ENCODE data around the gene GPC6. TPM values are rescaled to one million over a fixed set of nuclear protein-coding genes. Genes with fewer than 3 reads are reported as not detected.
A peak's percentile ranks its signal among the peaks of the same experiment; 100 is the strongest.

Gene GPC6
- polyA plus RNA-seq, 1 donor from 2014 or later, result 9.0 TPM

DNA sequence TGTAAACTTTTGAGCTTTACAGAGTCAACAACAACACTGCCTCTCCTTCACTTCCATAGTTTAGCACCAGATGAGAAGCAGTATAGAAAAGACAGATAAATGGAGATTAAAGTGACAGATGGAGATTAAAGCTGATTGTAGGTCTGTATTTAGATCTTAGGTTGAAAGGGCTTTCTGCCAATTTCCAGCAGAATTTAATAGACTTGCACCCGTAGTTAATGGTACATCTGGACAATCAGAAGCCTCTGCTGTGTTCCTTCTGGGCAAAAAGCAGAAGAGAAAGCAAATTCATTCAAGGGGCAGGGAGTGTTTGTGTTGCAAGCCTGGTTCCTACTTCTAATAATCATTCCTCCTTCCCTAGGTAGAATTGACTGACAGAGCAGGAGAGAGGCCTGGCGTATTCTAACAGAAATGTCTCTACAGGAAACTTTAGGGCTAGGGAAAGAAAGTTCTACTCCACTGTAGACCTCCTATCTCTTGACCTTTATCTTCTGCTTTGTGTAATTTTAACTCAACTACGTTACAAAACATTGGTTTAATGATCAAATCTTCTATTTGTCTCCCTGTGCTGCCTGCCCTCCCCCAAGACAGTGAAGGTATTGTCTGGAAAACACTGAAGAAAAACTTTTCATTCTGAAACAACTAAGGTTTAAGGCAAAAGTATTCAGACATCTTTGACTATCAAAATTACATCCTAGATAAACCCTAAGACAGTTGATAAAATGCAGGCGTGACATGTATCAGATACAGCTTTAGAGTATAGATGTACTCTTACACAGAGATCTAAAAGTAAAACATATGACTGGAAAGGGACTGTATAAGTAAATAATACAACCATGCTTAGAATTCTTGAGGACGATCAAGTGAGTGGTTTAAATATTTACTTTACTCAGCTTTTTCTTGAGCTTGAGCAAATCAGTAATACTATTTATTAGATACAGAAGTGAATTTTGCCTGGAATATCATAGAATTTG is 44.4 kb downstream of the GPC6 start:
- H3K36me3 ChIP-seq (ENCODE audit: insufficient read depth, low read length), result no peaks in the 10 kb centered on the region
- TF ChIP-seq, protein P1, sequence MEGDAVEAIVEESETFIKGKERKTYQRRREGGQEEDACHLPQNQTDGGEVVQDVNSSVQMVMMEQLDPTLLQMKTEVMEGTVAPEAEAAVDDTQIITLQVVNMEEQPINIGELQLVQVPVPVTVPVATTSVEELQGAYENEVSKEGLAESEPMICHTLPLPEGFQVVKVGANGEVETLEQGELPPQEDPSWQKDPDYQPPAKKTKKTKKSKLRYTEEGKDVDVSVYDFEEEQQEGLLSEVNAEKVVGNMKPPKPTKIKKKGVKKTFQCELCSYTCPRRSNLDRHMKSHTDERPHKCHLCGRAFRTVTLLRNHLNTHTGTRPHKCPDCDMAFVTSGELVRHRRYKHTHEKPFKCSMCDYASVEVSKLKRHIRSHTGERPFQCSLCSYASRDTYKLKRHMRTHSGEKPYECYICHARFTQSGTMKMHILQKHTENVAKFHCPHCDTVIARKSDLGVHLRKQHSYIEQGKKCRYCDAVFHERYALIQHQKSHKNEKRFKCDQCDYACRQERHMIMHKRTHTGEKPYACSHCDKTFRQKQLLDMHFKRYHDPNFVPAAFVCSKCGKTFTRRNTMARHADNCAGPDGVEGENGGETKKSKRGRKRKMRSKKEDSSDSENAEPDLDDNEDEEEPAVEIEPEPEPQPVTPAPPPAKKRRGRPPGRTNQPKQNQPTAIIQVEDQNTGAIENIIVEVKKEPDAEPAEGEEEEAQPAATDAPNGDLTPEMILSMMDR (IDR thresholded peaks at IDR 0.05; ENCODE audit: poor library complexity, severe bottlenecking), result no peak
- TF ChIP-seq POLR2AphosphoS5 (IDR thresholded peaks at IDR 0.05) (peak; percentile 23), EP300 (conservative IDR thresholded peaks at IDR 0.05; ENCODE audit: poor library complexity, severe bottlenecking) (no peak), EZH2 (IDR thresholded peaks at IDR 0.05; ENCODE audit: borderline replicate concordance, insufficient read depth, low read length, poor library complexity, severe bottlenecking) (no peak)
- no peaks in the 10 kb centered on the region for H3K79me2 ChIP-seq (replicated peaks; ENCODE audit: insufficient read depth, low read length)
- no peak overlapping the region for H2AFZ ChIP-seq (ENCODE audit: low read depth, low read length)
- H3K4me3 ChIP-seq (ENCODE audit: low read length), result no peak overlapping the region
- no peaks in the 10 kb centered on the region for H3K9me3 ChIP-seq (ENCODE audit: low read length)
- no peaks in the 10 kb centered on the region for H3F3A ChIP-seq (ENCODE audit: insufficient read depth, low read length, poor library complexity, severe bottlenecking)
- H3K9ac ChIP-seq (ENCODE audit: low read length), result no peak overlapping the region
- H3K27me3 ChIP-seq (ENCODE audit: insufficient read depth, low read depth, low read length), result no peaks in the 10 kb centered on the region
- no peak overlapping the region for H3K27ac ChIP-seq (ENCODE audit: low read length)
- no peaks in the 10 kb centered on the region for H3K9me2 ChIP-seq (ENCODE audit: insufficient read depth, low read length)
- no peak overlapping the region for H3K4me2 ChIP-seq (ENCODE audit: low read length)
- H4K20me1 ChIP-seq (ENCODE audit: insufficient read depth), result no peaks in the 10 kb centered on the region

DNA sequence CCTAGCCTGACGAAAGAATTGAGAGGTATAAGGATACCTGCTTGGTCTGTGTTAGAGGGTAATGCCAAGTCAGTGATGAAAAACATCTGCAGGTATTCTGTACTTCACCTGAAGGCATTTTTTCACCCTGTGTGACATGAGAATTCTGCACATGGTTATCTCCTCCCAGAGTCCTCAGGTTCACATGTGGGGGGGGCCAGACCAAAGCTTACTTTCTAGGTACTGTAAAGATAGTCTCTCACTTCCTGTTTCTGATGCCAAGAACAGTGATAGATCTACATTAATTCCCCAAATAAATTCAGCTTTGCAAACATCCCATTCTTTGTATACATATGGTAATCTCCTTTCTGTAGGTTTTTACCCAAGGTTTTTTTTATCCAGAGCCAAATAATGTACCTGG is 53.4 kb downstream of the GPC6 start:
- Histone ChIP-seq H3K9me3 (ENCODE audit: low read length) (no peaks in the 10 kb centered on the region), H3K4me2 (ENCODE audit: low read length) (no peak overlapping the region), H3K4me3 (ENCODE audit: low read length) (no peak overlapping the region), H3K27ac (ENCODE audit: low read length) (no peak overlapping the region), H3K36me3 (ENCODE audit: insufficient read depth, low read length) (no peaks in the 10 kb centered on the region), H3K9ac (ENCODE audit: low read length) (no peak overlapping the region), H3K9me2 (ENCODE audit: insufficient read depth, low read length) (no peaks in the 10 kb centered on the region), H3F3A (ENCODE audit: insufficient read depth, low read length, poor library complexity, severe bottlenecking) (no peaks in the 10 kb centered on the region), H3K79me2 (replicated peaks; ENCODE audit: insufficient read depth, low read length) (peaks cover 3% of the 10 kb centered on the region), H3K27me3 (ENCODE audit: insufficient read depth, low read depth, low read length) (no peaks in the 10 kb centered on the region), H4K20me1 (ENCODE audit: insufficient read depth) (no peaks in the 10 kb centered on the region), H2AFZ (ENCODE audit: low read depth, low read length) (no peak overlapping the region)
- TF ChIP-seq RAD21 (conservative IDR thresholded peaks at IDR 0.05) (no peak), EP300 (conservative IDR thresholded peaks at IDR 0.05; ENCODE audit: poor library complexity, severe bottlenecking) (no peak), TAF1 (IDR thresholded peaks at IDR 0.05; ENCODE audit: low read depth) (no peak), POLR2AphosphoS5 (IDR thresholded peaks at IDR 0.05) (no peak), EZH2 (IDR thresholded peaks at IDR 0.05; ENCODE audit: borderline replicate concordance, insufficient read depth, low read length, poor library complexity, severe bottlenecking) (no peak), MXI1 (conservative IDR thresholded peaks at IDR 0.05; ENCODE audit: poor library complexity, severe bottlenecking) (no peak)
- TF ChIP-seq, protein P1 (IDR thresholded peaks at IDR 0.05; ENCODE audit: poor library complexity, severe bottlenecking), result no peak
- TF ChIP-seq, protein P2, sequence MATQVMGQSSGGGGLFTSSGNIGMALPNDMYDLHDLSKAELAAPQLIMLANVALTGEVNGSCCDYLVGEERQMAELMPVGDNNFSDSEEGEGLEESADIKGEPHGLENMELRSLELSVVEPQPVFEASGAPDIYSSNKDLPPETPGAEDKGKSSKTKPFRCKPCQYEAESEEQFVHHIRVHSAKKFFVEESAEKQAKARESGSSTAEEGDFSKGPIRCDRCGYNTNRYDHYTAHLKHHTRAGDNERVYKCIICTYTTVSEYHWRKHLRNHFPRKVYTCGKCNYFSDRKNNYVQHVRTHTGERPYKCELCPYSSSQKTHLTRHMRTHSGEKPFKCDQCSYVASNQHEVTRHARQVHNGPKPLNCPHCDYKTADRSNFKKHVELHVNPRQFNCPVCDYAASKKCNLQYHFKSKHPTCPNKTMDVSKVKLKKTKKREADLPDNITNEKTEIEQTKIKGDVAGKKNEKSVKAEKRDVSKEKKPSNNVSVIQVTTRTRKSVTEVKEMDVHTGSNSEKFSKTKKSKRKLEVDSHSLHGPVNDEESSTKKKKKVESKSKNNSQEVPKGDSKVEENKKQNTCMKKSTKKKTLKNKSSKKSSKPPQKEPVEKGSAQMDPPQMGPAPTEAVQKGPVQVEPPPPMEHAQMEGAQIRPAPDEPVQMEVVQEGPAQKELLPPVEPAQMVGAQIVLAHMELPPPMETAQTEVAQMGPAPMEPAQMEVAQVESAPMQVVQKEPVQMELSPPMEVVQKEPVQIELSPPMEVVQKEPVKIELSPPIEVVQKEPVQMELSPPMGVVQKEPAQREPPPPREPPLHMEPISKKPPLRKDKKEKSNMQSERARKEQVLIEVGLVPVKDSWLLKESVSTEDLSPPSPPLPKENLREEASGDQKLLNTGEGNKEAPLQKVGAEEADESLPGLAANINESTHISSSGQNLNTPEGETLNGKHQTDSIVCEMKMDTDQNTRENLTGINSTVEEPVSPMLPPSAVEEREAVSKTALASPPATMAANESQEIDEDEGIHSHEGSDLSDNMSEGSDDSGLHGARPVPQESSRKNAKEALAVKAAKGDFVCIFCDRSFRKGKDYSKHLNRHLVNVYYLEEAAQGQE (IDR thresholded peaks at IDR 0.05; ENCODE audit: borderline replicate concordance), result no peak

All from neural cell (in vitro differentiated cells).